Endometrial microvascular endothelial cells (primary cell): ENCODE measurements around the gene SNCB. TPM values are rescaled to one million over a fixed set of nuclear protein-coding genes. Genes with fewer than 3 reads are reported as not detected.

ENCODE experiments used
- in situ Hi-C: cut with HindIII; loops from 2 replicates; pipeline ENCODE4 v1.10.0; 2017; ENCODE audit warnings: low sequenced_read_pairs, low pct_unique_long_range_greater_than_20kb; ENCODE audit errors: inconsistent ontology term
- total RNA-seq: library from RNA; depleted of rRNA; stranded (reverse); fragments of >200 nt; gene quantifications from one replicate; pipeline ENCODE4 v1.2.3, GENCODE V29; 2015; ENCODE audit errors: inconsistent ontology term

SNCB gene
- total RNA-seq, 1 donor from 2014 or later, result not detected

DNA sequence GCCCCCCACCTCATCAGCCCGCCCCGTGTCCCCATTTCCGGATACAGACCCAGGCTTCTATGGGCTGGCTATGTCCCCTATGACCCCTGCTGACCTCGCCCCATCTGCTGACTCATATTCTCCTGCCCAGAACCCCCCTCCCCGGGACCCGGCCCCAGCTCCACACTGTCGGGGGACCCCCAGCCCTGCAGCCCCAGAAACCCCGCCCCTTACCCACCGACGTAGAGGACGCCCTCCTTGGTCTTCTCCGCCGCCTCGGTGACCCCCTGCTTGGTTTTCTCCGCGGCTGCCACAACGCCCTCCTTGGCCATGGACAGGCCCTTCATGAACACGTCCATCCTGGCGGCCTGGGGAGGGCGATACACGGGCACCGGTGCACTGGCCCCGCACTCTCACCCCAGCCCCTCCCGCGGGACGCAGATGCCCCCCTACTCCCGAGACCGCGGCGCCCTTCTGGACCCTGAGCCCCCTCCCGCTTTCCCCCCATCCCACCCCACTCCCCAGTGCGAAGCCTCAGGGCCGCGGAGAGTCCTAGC lies 949 bp downstream of the SNCB start:
- in situ Hi-C loops, result no loop called here

- in situ Hi-C loops, result no loop called here
Measured at GRCh38 chr5:176628406-176629228, 1.7 kb downstream of the SNCB start.

DNA sequence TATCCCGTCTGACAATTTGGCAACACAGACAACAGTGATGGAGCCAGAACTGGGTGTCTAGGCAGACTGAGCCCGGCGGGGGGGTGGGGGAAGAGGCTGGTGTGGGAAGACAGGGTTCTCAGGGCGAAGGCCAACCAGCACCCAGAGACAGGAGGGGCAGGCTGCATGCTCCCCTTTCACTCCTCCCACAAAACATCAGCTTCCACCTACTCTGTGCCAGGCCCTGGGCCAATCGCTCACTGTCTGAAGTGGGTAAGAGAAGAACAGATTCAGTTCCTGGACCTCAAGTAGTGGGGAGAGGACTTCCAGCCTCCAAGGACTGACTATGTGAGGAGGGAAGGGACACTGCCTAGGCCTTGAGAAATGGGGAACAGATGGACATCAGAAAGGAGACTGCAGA lies 2.8 kb downstream of the SNCB start:
- in situ Hi-C loops, result no loop called here

DNA sequence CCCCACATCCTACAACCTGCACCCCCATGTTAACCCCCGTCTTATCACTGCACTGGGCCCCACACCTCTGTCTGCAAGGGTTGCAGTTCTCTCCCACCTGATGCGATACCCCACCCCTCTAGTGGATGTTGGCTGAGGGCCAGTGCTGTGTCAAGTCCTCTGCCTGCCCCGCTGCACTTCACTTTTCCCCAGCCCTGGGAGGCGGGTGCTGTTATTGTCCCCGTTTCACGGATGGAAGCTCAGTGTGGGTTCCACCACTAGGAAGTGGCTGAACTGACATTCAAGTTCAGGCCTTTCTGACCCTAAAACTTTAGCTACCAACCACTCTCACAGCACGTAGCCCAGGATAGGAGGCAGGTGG lies 3.5 kb downstream of the SNCB start:
- in situ Hi-C loops, result no loop called here

- in situ Hi-C loops, result no loop called here
Measured at GRCh38 chr5:176625966-176626875, 4.1 kb downstream of the SNCB start.

GRCh38 chr5:176625512-176625911 lies 4.8 kb downstream of the SNCB start:
- in situ Hi-C loops, result no loop called here

DNA sequence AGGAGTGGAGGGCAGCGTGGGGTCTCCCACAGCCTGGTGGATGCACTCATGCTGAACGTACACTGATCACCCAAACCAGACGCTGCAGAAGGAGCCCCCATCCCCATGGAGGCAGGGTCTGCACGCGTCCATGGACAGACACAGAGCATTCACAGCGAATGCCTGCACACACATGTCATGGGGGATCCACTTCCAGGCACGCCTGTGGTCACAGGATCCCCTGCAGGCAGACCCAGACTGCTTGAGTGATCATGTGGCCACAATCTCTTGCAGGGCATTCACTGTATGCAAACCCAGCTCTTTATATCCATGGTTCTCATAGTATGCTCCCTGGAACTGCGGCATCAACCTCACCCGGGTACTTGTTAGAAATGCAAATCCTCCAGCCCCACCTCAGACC lies 5.4 kb downstream of the SNCB start:
- in situ Hi-C loops, result no loop called here

GRCh38 chr5:176624142-176624541 lies 6.2 kb downstream of the SNCB start:
- in situ Hi-C loops, result no loop called here

- in situ Hi-C loops, result no loop called here
Measured at GRCh38 chr5:176621661-176622079, 8.7 kb downstream of the SNCB start.

DNA sequence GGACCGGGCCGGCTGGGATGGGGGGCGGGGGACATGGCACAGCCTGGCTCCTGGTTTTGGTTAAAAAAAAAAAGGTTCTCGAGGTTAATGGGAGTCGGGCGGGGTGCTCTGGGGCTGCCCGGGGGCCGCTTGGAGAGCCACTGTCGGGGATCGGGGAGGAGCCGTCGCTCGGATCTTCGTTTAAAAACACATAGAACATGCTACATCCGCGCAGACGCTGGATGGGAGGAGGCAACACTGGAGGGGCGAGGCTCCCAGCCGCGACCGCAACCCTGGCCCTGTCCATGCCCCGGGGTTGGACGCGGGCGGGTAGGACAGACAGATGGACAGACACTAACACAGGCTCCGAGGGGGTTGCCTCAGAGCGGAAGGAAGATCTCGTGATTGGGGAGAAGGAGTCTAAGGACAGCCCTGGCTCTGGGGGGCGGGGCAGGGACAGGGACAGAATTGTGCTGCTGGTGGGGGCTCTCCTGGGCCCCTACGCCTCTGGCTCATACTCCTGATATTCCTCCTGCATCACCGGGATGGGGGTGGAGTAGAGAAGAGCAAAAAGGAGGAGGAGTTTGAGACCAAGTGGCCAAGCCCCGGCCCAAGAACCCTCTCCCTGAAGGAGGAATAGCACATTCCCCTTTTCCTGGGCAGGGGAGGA lies 9.9 kb downstream of the SNCB start:
- in situ Hi-C loops, result no loop called here

GRCh38 chr5:176619569-176620332 lies 10.6 kb downstream of the SNCB start:
- in situ Hi-C loops, result no loop called here

- in situ Hi-C loops, result no loop called here
Measured at GRCh38 chr5:176619203-176619568, 11.1 kb downstream of the SNCB start.

DNA sequence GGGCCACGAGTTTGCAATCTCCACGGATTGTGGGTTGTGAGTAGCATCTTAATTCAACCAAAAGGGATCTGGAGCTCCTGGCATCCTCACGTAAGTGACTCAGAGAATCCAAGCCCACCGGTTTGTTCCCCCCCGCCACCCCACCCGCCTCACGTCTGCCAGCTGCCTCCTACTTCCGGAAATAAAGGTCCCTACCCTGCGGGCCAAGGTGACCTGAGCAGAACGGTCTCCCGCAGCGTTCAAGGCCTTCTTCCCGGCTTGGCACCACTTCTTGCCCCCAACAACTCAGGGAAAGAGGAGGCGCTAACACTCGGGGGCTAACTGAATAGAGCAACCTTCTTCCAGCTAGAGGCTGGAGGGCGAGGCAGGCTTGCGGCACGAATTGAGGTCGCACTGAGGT lies 11.6 kb downstream of the SNCB start:
- in situ Hi-C loops, result no loop called here

DNA sequence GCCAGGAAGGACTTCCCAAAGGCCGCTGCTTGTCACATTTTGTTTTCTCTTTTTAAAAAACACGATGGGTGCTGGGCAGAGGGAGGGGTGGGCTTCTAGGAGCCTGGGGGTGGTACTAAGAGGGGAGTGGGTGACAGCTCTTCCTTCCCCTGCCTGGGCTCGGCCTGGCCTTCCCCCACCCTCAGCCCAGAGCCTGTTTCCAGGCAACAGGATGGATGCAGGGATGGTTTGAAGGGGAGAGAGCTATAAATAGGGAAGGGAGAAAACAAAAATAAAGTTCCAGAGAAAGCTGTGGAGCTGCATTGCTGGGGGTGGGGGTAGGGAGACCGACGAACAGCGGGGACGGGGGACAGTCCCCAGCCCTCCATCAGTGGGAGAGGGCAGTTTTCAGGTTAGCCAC lies 13.8 kb downstream of the SNCB start:
- in situ Hi-C loops, result no loop called here

GRCh38 chr5:176614805-176615478 lies 15.4 kb downstream of the SNCB start:
- in situ Hi-C loops, result no loop called here

GRCh38 chr5:176612855-176613254 lies 17.5 kb downstream of the SNCB start:
- in situ Hi-C loops, result no loop called here

DNA sequence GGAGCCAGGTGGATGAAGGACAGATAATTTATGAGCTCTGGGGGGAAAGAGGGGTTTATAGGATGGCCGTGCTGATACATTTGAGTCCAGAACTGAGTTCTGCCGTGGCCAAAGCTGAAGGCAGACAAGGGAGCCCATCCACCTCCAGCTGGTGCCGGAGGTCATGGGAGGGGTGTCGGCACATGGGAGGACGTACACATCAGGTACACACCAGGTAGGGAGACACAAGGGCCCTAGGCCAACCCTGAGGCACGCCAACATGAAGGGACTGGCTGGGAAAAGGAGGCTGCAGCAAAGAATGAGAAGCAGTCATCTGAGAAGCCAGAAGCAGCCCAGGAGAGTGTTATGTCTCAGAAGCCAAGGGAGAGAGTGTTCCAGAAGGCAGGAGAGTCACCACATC lies 18.3 kb downstream of the SNCB start:
- in situ Hi-C loops, result no loop called here

GRCh38 chr5:176611435-176611834 lies 18.9 kb downstream of the SNCB start:
- in situ Hi-C loops, result no loop called here
